Left renal pelvis (tissue), 4 donors: ENCODE results near the gene CHST9. TPM values are rescaled to one million over a fixed set of nuclear protein-coding genes. Genes with fewer than 3 reads are reported as not detected.

Experiments used
- DNase-seq, 4 donors: peaks; one replicate each; pipeline ENCODE4 v3.0.0-alpha.2; 2013; ENCODE audit warnings: low read depth in 4 of 4, low spot score in 3 of 4
- polyA plus RNA-seq, 4 donors: library from polyadenylated mRNA; unstranded; fragments of 120-200 nt; gene quantifications; one replicate each; pipeline ENCODE4 v1.2.1, GENCODE V29; 2013; ENCODE audit not compliant: insufficient read length in 4 of 4

The CHST9 gene
- polyA plus RNA-seq, 4 donors: 1.7 to 6.3 (median 4.1) TPM

DNA sequence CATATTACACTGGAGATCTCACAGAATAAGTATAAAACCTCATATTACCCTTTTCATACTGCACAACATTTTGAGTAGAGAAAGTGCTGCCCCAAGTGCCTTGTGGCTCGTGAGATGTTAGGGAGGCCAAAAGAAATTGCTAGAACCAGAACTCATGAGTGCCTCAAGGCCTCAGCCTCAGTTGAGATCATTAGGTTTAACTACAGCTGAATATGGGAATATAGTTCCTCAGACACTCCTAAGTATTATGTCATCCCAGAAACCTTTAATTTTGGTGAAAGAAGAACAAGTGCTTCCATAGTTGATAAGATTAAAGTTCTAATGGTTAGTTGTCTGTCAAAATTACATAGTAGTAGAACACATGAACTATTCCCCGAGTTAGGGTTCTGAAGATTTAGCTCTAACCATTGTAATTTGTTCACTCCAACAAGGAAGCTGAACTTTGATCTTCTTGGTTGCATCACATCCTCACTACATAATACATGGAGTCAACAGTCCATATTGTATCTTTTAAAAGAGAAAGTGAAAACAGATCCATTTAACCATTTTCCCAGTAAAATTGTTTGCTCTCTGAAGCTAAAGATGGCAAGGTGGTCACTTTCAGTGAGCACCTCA lies 310.0 kb downstream of the CHST9 start:
- DNase-seq: no peak

GRCh38 chr18:26874283-26874682 lies 310.8 kb downstream of the CHST9 start:
- DNase-seq: no peak

GRCh38 chr18:26869640-26870039 lies 315.5 kb downstream of the CHST9 start:
- no peak for DNase-seq

DNA sequence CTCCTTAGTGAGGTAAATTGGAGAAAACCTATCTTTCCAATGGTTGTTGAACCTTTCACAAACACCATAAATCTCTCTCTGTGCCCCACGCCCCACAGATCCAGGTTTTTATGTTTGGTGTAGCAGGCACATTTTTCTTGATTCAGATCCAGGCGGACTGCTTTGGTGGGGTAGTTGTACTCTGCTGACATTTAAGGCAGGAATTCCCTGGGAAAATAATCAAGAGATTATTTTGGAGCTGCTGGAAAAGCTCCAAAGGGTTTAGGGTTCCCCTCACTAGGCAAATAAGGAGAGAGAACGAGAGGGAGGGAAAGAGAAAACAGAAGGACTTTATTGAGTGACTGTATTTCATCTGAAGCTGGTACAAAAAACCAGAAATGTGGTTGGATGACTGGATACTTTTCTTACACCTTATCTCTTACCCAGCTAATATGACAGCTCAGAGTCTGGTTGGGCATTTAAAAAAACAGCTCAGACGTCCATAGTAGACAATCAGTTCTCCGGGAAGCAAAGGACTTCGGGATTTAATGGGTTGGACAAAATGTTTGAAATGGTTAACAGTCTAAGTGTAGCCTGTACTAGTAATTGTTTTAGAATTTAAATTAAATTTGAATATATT lies 316.0 kb downstream of the CHST9 start:
- peak in 2 of 4 donors; percentile 49 to 55 for DNase-seq

DNA sequence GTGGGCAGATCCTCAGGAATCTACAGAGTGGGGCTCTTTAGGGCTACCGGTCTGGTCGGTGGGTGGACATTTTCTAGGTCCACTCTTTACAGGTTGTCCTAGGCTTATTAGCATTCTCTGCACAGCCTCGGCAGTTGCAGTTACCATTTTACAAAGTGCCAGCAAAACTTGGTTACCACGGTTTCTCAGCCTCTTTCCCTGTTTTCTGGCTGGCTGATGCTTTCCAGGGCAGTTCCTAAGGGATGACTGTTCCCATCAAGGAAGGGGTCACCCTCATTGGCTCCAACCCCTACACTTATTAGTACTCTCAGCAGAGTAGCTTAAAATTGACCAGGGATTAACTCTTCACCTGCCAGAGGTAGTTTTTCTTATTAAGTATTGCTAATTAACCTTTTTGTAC lies 317.6 kb downstream of the CHST9 start:
- no peak for DNase-seq

DNA sequence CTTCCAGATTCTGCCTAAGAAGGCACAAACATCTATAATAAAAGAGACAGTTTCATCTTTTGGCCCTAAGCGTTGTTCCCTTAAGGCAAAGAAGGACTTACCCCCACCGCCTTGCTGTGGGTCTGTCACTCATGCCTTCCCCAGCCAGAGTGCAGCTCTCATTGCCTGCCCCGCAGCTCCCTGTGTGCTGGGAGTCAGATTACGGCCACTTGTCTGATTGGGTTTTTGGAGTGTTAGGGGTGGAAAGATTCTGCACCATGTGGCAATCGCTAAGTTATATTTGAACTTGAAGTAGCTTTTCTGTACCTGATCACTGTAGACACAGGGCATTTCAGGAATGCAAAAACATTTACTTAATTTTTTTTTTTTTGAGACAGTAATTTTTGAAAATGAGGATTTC lies 319.6 kb downstream of the CHST9 start, which contains the start of gene AQP4:
TSS of gene AQP4 (minus strand) at position 151 of the 400 bp plus-strand sequence. CDS start at position 133, 18 bp downstream.
- DNase-seq: no peak

DNA sequence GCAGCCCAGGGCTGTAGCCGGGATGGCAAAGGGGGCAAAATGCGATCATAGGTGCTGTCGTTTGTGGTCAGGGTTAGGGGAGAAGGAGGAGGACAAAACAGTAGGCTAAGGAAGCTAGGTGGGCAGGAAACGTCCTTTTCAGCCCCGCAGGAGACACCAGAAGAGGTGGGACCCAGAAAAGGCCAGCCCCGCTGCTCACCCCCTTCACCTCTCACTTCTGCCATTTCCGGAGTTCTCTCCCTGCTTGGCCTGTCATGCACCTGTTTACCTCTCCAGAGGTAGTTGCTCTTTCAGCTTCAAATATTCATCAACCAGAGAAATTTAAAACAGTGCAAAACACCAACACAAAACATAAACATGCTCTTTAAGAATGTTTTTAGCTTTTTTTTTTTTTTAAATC lies 320.4 kb downstream of the CHST9 start:
- DNase-seq: no peak

DNA sequence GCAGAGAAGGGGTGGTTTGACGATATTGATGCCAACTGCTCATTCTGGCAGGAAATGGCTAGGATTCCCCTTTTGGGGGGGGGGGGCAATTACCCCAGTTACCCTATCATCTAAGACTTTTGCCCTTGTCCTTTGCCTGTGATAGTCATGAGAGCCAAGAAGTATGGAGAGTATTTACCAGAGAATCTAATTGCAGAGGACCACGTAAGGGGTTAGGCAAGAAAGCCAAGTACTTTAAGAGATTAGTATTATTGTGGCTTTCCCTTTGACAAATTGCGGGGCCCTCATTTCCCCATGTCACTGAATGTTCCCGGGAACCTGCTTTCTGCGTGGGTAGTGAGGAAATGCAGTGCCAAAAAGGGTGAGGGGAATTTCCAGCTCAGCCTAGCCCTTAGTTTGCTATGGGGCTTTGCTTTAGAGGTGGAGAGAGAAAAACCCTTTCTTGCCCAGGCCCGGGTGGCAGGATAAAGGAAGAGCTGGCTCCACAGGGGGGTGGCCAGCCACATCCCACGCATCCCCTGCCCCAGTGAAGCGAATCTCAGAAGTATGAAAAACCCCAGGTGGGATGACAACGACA lies 321.1 kb downstream of the CHST9 start:
- DNase-seq: no peak

DNA sequence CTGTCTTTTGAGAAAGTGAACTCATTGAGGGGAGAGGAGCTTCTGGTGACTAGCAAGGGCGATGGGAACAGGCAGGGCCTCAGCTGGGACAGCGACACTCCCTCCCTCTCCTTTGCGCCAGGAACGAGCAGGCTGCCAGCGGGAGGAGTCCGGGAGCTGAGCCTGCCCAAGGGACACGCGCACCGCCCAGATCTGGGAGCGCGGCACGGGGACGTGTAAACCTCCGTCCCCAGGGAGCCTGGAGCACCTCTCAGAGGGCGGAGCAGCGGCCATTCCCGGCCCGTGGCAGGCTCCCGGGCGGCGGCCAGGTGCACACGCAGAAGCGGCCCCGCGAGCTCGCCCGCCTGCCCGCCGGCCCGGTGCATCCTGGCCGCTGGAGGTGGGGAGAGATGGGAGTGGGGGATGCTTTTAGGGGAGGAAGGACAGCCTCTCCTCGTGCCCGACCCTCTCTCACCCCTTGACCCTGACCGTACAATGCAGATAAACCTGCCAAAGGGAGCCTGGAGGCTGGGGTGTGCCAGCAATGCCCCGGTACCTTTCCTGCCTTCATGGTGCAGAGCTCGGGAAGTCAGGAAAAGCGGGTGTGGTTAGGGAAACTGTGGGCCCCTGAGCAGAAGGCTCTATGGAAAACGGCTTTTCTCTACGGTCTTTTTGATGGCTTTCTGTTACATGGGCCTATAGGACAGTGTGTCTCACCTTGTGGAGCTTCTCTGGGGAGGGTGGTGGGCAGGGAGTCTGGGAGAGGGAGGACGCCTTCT lies 321.8 kb downstream of the CHST9 start:
- DNase-seq: peak in 1 of 4 donors; percentile 31

DNA sequence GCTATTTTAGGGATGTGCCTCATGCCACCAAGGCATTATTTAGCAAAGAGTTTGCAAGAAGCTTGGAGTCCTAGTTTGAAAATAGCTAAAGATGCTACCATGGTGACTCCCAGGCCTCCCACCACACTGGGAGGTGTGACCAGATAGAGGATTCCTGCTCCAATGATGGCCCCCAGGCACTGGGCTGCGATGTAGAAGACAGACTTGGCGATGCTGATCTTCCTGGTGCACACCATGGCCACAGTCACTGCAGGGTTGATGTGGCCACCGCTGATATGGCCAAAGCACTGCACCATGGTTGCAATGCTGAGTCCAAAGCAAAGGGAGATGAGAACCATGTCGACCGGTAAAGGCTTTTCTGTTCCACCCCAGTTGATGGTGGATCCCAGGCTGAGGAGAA lies 323.0 kb downstream of the CHST9 start:
- DNase-seq: no peak
